ENCODE results near the gene RNF123. TPM values are rescaled to one million over a fixed set of nuclear protein-coding genes. Genes with fewer than 3 reads are reported as not detected.

RNF123 gene
- total RNA-seq, 1 donor = 19.4 TPM

DNA sequence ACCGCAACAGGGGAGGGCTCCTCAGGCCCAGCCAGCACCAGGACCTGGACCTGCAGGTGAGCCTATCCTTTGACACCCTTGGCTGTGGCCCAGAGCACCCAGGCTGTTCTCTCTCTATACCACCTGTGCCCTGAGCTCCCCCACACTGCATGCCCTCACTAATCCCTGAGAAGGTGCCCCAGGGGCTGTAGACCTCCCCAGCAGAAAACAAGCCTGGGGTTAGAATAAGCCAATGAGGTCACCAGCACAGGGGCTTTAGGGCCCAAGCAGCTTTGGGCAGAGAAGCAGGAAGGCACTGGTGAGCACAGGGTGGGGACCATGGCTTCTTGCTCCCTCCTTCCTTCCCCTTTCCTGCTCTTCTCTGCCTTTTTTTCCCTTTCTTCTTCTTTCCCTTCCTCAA, 25.5 kb upstream of the RNF123 start:
- no peak for DNase-seq (ENCODE audit: low read depth)
- TF ChIP-seq, protein P1, sequence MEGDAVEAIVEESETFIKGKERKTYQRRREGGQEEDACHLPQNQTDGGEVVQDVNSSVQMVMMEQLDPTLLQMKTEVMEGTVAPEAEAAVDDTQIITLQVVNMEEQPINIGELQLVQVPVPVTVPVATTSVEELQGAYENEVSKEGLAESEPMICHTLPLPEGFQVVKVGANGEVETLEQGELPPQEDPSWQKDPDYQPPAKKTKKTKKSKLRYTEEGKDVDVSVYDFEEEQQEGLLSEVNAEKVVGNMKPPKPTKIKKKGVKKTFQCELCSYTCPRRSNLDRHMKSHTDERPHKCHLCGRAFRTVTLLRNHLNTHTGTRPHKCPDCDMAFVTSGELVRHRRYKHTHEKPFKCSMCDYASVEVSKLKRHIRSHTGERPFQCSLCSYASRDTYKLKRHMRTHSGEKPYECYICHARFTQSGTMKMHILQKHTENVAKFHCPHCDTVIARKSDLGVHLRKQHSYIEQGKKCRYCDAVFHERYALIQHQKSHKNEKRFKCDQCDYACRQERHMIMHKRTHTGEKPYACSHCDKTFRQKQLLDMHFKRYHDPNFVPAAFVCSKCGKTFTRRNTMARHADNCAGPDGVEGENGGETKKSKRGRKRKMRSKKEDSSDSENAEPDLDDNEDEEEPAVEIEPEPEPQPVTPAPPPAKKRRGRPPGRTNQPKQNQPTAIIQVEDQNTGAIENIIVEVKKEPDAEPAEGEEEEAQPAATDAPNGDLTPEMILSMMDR (IDR thresholded peaks at IDR 0.05; ENCODE audit: insufficient read depth, low read length) = no peak
- no peak overlapping the region for H3K4me3 ChIP-seq (ENCODE audit: low read depth, low read length)

DNA sequence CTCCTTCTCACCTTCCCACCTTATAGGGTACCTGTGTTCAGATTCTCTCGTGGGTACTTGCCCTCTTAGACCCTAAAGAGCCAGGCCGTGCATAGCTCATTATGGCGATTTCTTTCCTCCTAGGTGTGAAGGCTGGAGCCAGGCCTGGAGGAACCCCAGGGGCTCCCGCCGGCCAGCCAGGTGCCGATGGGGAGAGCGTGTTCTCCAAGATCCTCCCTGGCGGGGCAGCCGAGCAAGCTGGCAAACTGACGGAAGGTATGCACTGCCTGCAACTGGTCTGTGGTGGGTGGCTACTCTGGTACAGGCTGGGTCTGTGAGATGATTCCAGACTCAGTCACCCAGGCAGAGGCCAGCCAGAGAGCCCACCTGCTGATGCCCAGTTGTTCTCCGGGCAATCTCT, 25.1 kb upstream of the RNF123 start:
- no peak for DNase-seq (ENCODE audit: low read depth)
- TF ChIP-seq, protein P1 (IDR thresholded peaks at IDR 0.05; ENCODE audit: insufficient read depth, low read length) = no peak
- no peak overlapping the region for H3K4me3 ChIP-seq (ENCODE audit: low read depth, low read length)

DNA sequence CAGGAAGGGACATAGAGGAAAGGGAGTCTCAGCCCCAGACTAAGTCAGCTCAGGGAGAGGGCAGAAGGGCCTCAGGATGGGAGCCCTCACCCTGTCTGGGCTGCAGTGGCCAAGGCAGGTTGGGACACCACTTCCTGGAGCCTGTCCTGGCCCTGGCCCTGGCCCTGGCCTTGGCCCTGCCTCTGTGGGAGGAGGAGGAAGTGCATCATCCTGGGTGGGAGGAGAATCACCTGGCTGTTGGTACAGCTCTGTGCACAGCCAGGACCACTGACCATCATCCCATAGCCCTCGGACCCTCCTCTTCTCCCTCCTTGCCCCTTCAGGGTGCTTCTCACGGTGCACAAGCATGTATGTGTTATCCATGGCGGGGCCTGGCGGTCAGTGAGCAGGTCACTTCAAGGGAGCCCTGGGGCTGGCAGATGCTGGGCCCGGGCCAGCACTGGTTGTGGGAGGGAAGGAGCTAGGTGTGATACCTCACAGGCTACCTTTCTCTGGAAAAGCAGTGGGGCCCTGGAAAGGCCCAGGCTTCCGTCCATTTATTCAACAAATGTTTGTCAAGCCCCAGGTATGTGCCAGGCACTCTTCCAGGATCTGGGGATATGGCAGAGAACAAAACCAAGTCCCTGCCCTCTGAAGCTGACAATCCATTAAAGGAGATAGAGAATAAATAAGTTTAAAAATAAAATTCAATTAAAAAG, 23.4 kb upstream of the RNF123 start:
- H3K4me3 ChIP-seq (ENCODE audit: low read depth, low read length) = no peak overlapping the region
- TF ChIP-seq, protein P1 (IDR thresholded peaks at IDR 0.05; ENCODE audit: insufficient read depth, low read length) = no peak
- no peak for DNase-seq (ENCODE audit: low read depth)

DNA sequence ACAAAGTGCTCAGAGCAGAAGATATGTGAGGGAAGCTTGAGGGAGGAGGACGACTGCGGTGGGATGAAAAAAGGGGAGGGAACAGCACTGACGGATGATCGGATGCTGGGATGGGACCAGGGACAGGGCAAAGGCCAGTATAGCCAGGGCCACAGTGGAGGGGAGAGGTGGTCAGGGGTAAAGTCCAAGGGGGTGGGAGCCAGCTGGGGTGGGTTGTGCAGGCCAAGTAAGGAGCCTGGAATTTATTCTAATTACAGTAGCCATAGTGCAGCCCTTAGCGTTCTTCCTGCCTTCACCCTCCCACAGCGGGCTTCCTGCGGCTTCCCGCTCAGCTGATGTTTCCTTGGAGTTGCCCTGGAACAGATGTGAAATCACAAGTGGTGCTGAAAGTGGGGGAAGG, 22.8 kb upstream of the RNF123 start:
- H3K4me3 ChIP-seq (ENCODE audit: low read depth, low read length) = no peak overlapping the region
- TF ChIP-seq, protein P1 (IDR thresholded peaks at IDR 0.05; ENCODE audit: insufficient read depth, low read length) = no peak
- DNase-seq (ENCODE audit: low read depth) = no peak

DNA sequence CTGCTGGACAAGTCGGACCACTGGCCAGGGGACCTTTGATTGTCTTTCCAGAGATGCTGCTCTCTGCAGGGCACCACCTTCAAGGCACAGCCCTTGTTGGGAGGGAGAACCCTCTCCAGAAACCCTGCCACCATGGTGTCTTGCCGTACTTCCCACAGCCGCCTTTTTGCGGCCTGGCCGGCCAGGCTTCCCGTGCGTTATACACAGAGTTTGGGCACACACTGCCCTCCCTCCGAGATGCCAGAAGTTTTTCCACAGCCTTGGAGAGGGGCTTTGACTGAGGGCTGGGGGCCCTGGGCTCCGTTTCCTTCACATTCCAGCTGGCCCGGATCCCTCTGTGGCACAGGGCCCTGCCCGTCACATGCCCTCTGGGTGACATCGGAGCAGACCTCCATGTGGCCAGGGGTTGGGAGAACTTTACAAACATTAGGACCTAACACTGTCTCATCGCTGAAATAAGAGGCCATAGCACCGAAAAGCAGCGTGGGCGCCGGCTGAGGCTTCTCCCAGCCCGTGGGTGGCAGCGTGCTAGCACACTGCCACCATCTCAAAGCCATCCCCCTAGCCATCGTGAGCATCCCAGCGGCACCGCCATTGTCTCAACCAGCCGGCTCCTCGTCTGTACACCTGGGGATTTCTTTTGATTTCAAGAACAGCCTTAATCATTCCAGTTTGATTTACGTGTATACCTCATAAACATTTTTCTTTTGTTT, 21.5 kb upstream of the RNF123 start:
- TF ChIP-seq, protein P1 (IDR thresholded peaks at IDR 0.05; ENCODE audit: insufficient read depth, low read length) = no peak
- DNase-seq (ENCODE audit: low read depth) = no peak
- H3K4me3 ChIP-seq (ENCODE audit: low read depth, low read length) = no peak overlapping the region

DNA sequence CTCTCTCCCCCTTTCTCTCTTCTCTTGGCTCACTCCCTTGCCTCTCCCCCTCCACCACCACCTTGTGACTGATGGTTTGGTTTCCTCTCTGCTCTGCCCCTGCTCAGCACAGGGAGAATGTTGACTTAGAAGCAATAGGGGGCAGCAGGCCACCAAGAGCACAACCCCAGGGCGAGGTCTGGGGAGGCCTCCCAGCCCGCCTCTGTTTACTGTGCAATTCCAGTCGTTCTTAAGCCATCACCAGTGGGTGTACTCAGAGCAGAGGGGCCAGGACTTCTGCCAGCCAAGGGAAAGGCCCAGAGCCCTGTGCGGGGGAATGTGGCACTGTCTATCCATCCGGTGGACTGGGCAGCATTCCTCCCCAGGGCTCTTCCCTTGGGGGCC, 21.0 kb upstream of the RNF123 start:
- TF ChIP-seq, protein P1 (IDR thresholded peaks at IDR 0.05; ENCODE audit: insufficient read depth, low read length) = no peak
- no peak overlapping the region for H3K4me3 ChIP-seq (ENCODE audit: low read depth, low read length)
- DNase-seq (ENCODE audit: low read depth) = no peak
